CD1c-positive myeloid dendritic cell (primary cell): ENCODE results near the gene LTBP1.
"Not testable (repeated sequence)": the region's sequence is repeated elsewhere in the genome, so short reads cannot be mapped to it uniquely, and the experiment has no call there.

Experiments used
- DNase-seq: peaks from one replicate; pipeline ENCODE4 v3.0.0-alpha.2; 2016; ENCODE audit errors: extremely low spot score

Gene LTBP1

DNA sequence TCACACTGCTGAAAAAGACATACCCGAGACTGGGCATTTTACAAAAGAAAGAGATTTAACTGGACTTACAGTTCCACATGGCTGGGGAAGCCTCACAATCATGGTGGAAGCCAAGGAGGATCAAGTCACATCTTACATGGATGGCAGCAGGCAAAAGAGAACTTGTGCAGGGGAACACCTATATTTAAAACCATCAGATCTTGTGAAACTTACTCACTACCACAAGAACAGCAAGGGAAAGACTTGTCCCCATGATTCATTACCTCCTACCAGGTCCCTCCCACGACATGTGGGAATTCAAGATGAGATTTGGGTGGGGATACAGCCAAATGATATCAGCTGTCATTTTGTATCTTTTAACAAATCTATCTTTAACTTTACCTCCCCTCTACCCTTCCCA, 278.6 kb downstream of the LTBP1 start:
- DNase-seq: no peak

DNA sequence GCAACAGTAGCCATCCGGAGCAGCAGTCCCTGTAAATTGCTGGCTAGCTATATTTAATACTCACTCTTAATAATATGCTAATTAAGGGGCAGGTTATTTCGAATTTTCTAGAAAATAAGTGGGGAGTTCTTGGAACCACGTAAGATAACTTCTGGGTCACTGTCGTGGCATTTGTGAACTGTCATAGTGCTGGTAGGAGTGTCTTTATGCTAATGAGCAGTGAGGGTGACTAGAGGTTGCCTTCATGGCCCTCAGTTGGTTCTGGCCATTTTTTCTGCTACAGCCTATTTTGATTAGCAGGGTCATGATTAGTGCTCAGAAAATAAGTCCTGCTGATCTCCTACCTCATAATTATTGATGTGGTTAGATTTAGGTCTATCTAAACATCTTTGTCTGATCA, 279.8 kb downstream of the LTBP1 start:
- no peak for DNase-seq

DNA sequence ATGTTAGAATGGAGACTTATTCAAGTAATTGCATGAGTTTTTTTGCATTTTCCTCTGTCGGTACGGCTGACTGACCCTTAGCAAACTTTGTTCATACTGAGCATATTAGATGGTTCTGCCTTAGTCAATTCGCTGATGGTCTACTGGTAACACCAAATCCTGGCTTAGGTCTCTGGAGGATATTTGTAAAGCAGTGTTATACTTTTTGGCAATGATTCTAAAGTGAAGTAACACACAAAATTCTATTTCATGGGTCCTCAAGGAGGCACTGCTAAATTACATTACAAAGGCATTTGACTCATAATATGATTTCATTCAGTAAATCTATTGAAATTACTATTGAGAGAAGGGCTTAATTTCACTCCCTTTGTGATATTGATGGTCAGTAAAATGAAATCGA, 282.9 kb downstream of the LTBP1 start:
- DNase-seq: no peak

DNA sequence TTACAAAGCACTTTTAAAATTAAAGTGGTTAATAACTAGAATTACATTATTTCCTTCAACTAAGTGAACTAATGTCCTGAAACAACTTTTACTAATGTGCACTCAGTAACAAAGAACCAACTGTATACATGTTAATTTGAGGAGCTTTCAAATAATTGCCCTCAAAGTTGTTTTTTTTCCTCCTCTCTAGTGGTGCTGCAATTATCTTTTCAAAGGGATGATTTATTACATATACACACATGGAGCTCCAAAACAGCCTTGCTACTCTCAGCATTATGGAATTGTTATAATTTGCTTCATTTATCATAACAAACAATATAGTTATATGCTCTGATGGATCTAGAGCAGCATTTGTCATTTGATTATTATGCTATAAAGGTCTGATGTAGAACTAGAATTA, 283.4 kb downstream of the LTBP1 start:
- no peak for DNase-seq

DNA sequence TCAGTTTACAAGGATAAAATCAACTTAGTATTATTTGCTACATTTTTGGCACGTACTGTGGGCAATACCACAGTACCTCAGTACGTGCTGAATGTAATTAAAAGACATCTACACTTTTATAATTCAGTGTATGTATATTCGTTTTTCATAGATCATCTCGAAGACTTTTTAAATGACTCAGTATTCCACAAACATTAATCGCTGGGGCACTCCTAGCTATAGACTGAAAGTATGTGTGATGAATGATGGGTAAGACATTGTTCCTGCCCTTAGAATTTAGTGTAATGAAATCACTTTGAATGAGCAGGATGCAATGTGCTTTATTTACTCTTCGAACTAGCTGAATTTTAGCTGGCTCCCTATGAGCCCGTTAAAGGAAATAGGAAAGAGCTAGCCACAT, 284.1 kb downstream of the LTBP1 start:
- DNase-seq: no peak

DNA sequence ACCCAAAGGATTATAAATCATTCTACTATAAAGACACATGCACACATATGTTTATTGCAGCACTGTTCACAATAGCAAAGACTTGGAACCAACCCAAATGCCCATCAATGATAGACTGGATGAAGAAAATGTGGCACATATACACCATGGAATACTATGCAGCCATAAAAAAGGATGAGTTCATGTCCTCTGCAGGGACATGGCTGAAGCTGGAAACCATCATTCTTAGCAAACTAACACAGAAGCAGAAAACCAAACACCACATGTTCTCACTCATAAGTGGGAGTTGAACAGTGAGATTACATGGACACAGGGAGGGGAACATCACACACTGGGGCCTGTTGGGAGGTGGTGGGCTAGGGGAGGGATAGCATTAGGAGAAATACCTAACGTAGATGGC, 288.8 kb downstream of the LTBP1 start:
- not testable (repeated sequence) for DNase-seq

DNA sequence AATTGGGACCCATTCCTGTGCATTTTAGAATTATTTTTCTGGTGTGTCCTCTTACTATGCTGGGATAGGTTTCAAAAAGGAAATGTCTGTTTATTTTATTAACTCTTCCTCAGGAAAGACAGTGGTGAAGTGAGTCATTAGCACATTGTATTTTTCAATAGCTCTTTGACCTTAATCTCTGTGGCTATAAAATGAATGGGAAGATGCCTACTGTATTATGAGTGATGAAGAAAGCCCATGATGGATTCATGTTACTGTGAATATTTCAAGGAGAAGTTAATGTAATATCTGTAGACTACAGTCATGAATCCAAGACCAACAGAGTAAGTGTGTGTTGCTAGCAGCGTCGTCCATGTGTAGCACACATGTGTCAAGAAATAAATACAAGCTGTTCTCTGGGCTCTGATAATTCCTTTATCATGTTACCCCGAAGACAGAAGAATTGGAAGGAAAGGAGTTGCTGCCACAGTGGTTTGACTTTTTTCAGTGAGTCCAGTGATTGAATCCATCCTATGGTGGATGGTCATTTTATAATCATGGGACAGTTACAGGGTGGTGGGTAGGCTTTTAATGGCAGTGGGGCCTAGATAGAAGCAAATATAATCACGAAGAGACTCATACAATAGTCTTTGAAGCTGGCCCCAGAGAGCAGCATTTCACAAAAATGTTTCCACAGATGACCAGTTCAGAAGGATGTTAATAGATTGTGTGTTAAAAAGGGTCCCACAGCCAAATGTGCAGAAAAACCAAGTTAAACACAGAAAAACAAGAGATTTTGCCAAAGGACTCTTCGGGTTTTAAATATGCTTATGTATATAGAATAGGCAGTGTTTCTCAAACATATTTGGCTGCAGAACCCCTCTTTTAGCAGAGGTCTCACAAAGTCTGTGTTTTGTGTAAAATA, 290.0 kb downstream of the LTBP1 start:
- no peak for DNase-seq

DNA sequence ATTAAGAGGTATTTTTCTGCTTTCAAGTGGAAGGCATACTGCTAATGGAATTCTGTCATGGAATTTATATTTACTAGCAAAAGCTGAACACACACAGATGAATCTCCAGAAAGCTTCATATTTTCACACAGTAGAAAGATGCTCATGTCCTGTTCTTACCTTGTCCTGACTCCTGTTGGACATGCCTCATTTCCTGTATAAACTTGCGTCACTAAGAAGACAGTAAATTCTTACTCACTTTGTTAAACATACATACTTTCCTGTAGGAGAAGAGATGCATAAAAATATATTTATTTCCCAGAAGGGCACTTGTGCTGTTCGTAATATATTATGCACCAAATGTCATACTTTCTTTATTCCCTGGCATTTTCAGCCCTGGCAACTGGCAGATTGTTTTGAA, 291.4 kb downstream of the LTBP1 start:
- DNase-seq: no peak

DNA sequence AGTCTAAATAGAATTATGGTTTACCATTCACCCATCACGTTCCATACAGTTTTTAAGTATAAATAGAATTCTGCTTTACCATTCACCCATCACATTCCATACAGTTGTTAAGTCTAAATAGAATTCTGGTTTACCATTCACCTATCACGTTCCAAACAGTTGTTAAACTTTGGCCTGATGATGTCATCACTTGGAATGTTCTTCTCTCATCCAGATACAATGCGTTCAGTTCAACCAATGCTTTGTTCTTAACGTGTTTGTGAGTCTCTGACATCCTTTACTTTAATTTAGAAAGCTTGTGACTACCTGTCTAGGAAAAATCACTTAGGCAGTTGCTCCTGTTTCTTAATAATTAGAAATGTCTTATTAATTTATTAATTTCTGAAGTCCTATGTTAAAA, 293.4 kb downstream of the LTBP1 start:
- no peak for DNase-seq

DNA sequence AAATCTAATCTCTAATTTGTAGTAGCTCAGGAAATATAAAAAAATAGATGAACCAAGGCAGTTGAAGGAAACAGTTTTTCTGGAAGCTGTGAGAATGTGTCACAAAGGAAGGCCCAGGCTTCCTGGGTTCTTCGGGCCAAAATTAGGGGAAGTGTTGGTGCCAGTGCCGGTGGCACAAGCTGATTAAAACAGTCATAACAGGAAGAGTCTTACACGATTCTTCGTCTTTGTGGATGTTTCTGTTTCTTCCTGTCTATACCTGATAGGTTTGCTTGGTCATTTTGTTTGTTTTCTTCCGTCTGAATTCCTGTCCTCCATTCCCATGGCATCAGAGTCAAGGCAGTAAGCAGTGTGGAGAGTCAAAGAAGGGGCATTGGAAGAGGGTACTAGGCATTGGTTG, 294.3 kb downstream of the LTBP1 start:
- no peak for DNase-seq

DNA sequence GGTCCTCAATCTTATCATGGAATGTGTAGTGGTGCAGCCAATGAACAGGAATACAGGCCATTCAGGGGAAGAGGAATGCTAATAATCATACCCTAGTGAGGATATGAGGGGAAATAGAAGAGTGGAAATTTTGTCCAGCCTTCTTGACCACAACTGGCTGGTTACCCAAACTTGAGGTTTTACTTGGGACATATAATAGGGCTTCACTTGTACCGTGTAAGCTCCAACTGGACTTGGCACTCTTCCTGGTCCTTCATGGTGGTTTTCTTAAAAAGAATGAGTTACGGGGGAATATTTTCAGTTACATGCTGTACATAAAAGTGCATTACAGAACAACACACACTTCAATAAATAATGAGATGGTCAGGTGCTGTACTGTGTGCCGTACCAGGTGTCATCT, 294.8 kb downstream of the LTBP1 start:
- no peak for DNase-seq

DNA sequence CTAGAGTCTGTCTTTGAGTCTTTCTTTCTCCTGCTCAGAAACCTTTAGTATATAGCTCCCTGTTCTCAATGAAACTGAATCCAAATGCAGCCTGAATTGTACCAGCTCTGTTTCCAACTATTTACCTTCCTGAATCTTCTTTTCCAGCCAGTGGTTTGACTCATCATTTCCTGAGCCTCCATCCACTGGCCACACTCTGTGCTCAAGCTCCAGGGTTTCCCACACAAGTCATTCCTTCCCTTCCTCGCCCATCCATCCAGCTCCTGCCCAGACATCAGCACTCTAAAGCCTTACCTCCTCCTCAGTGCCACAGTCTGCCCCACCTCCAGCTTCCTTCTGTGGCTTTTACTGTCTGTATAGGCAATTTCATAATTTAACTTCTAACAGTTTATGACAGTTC, 296.1 kb downstream of the LTBP1 start:
- no peak for DNase-seq

DNA sequence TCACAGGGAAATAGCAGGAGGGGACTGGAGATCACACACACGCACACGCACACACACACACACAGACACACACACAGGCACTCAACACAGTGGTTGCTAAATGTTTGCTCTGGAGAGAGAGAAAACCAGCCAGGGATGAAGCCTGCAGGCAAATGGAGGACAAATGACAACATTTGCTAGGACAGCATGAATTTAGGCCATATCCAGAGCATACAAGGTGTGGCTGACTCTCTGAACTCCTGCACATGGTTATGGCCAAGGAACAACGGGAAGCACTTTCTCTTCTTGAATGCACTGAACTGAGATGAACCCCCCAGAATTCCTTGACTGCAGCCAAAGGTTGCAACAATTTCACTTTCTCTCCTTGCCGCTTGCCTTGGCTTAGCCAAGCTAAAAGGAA, 299.7 kb downstream of the LTBP1 start:
- no peak for DNase-seq

DNA sequence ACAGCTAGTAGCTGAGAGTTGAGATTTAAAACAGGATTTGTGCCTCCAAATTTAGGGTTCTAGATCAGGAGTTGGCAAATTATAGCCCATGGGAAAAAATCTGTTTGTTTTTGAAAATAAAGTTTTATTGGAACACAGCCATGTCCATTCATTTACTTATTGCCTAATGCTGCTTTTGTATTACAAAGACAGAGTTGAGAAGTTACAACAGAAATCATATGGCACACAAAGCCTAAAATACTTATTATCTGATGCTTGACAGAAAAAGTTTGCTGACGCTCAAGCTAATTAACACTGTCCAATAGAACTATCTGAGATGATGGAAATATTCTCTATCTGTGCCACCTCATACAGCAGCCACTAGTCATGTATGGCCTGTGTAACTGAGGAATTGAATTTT, 300.6 kb downstream of the LTBP1 start:
- no peak for DNase-seq

DNA sequence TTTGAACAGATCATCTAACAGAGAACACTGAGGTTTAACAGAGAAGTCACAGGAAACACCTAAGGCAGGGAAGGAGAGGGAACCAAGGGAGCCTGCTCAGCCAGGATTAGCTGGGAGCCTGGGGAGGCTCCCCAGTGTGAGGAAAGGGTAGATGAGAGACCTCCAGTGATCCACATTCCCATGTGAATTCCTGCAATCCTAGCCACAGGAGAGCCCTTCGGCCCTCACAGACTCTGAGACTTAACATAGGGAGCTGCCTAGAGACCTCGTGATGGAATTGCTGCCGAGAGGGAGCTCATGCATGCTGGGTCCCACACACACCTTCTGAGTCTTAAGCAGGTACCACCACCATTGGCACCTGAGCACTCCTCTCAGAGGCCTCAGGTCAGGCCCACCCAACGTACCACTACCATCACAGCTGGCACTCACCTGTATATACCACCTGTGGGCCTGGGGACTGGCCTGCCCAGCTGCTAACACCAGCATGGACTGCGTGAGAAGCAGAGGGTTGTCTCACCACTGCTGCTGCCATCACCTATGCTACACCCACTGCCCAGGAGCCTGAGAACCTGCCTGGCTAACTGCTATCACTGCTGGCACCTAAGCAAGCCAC, 303.8 kb downstream of the LTBP1 start:
- DNase-seq: no peak

DNA sequence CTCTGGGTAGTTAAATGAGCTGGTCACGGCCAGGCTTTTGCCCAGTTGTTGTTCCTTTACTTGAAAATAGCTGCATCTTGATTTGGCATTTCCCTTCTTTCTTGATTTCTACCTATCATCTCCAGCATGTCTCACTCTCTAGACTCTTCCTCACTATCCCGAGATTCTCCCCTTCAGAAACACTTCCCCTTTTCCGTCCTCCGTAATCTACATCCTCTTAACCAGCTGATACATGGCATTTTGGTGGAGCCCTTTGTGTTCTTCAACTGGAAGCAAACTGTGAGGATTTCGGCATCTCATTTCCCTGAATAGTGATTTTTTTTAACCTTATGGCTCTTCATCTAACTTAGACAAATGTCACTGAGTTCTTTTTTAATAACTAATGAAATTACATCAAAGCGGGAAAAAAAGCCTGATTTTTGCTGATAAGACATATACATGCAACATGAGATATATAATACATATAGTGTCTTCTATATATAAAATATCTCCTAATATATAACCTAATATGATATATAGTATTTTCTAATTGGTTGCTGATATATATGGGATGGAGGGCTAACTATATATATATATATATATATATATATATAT, 309.5 kb downstream of the LTBP1 start:
- DNase-seq: no peak

DNA sequence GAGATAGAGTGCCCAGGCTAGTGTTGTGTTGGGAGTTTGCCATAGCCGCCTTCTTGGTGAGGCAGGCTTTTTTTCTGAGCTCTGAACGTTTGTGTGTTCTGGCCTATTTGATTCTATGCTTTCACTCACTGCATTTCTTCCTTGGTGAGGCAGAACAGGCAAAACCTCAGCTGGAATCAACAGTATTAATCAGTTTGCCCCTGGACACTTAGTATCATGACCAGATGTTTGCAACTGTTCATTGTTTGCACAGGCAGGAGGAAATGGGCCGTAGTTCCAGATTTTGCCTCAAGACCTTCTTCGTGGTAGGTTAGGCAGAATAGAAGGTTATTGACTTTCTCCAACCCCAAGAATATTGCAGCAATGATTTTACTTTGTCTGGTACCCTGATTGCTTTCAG, 311.6 kb downstream of the LTBP1 start:
- DNase-seq: no peak

DNA sequence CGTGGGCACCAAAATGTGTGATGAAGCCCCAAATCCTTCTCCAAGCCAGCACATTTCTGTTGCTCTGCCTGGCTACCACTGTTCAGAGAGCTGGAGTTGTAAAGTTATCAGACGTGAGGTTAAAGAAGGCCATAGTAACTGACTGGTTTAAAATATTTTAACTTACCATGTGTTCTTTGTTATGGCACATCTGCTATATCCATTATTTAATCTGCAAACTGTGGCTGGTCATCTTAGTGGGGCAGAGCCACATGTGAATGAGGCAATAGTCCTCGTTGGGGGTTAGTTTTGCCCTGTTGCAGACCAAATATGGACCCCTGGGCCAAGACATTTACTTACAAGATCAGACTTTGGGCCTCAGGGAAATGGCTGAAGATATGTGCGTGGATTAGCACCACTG, 315.3 kb downstream of the LTBP1 start:
- DNase-seq: no peak

DNA sequence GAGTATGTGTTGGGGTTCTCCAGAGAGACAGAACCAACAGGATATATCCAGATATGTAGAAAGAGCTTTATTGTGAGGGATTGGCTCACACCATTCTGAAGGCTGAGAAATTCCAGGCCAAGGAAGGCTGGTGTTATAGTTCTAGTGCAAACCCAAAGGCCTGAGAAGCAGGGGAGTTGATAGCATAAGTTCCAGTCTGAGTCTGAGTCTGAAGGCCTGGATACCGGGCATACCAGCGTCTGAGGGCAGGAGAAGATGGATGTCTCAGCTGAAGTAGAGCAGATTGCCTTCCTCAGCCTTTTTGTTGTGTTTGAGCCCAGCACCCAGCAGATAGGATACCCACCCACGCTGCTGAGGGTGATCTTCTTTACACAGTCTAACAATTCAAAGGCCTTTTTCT, 318.0 kb downstream of the LTBP1 start:
- DNase-seq: no peak

DNA sequence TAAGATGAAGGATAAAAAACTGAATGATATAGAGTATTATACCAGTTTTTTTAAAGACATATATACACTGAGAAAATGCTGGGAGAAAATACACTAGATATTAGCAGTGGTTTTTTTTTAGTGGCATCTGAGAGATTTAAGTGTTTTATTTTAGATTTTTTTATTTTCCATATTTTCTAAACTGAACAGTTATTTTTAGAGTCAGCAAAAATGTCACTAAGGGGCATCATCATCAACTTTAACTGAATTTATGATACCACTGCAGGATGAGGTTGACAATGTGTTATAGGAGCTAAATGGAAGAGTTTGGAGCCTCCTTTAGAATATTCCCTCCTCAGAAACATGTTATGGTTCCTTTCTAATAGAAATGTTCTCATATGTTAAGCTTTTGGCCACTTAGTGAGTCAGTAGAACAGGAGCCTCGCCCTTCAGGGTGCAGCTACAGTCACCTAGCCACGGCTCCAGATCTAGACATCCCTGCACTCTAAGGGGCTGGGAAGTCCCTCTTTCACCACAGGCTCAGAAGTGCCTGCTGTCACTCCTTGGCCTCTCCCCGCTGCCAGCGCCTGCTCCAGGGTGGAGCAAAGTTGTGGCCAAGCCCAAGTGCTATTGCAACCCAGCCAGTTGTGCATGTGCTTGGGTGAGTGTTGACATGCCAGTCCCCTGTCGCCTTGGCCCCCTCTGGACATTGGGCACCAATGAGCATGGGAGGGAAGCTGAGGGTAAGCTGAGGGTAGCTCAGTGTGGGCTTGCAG, 319.0 kb downstream of the LTBP1 start:
- no peak for DNase-seq

DNA sequence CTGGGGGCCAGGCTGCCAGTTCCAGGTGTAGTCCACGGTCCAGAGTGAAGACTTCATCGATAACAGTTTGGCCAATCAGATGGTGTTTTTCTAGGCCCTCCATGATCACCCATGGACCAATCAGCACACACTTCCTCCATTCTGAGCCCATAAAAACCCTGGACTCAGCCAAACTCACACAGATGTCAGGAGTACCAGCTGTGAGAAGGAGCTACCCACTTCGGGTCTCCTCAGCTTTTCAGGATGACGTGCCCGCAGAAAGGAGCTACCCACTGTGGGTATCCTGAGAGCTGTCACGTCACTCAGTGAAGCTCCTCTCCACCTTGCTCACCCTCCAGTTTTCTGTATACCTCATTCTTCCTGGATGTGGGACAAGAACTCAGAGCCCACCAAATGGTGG, 319.7 kb downstream of the LTBP1 start:
- no peak for DNase-seq

DNA sequence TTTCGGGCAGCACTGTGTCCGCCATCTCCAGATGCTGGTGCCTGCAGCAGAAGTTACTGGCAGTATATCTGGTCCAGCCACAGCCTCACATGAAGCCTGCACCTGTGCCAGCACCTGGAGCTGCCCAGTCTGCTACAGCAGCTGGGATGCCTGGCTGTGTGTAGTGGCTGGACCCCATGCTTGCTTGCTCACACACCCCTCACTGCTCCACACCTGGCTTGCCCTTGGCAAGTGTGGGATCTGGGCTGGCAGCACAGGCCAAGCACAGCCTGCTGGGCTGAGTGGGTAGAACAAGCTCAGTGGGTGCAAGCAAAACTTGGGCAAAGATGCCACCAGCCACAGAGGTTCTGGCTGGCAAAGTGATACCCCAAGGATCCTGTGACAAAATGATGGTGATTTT, 320.3 kb downstream of the LTBP1 start:
- no peak for DNase-seq

DNA sequence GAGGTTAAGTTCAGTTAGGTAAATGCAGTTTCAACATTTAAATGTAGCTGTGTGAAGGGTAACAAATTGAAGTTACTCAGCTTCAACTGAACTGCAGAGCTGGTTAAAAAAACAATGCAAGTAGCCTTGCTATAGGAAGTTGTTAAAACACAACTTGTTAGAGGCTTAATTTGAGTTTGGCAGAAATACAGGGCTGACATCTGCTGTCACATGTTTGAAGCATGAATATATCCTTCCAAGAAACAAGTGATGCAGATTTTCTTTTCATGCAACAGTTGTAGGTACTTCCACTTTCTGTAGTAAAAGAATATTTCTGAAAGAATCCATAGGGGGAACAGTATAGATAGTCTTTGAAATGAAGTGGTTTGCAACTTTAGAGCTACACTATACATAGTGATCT, 321.0 kb downstream of the LTBP1 start:
- DNase-seq: no peak
